ENCODE measurements around the gene DOC2B.

Gene DOC2B

GRCh38 chr17:178292-179065, 3.0 kb downstream of the DOC2B start:
- Histone ChIP-seq H2AFZ (no peak overlapping the region), H3K9ac (no peak overlapping the region), H3K4me1 (no peaks in the 10 kb centered on the region), H3K79me2 (no peaks in the 10 kb centered on the region), H3K27ac (no peak overlapping the region), H3K36me3 (ENCODE audit: control insufficient read depth, insufficient read depth, low read length) (no peaks in the 10 kb centered on the region), H3K4me2 (ENCODE audit: low read length) (no peak overlapping the region), H3K4me3 (ENCODE audit: low read depth, low read length) (no peak overlapping the region), H3K9me3 (ENCODE audit: control insufficient read depth, low read length) (no peaks in the 10 kb centered on the region), H3K27me3 (ENCODE audit: control insufficient read depth, insufficient read depth, low read length) (no peaks in the 10 kb centered on the region)
- no peak for TF ChIP-seq CTCF (IDR thresholded peaks at IDR 0.05)

GRCh38 chr17:177762-178161, 3.7 kb downstream of the DOC2B start:
- Histone ChIP-seq H3K36me3 (ENCODE audit: control insufficient read depth, insufficient read depth, low read length) (no peaks in the 10 kb centered on the region), H3K27ac (no peak overlapping the region), H3K9ac (no peak overlapping the region), H3K27me3 (ENCODE audit: control insufficient read depth, insufficient read depth, low read length) (no peaks in the 10 kb centered on the region), H3K4me3 (ENCODE audit: low read depth, low read length) (no peak overlapping the region), H3K79me2 (no peaks in the 10 kb centered on the region), H3K9me3 (ENCODE audit: control insufficient read depth, low read length) (no peaks in the 10 kb centered on the region), H3K4me1 (no peaks in the 10 kb centered on the region), H3K4me2 (ENCODE audit: low read length) (no peak overlapping the region), H2AFZ (no peak overlapping the region)
- no peak for TF ChIP-seq CTCF (IDR thresholded peaks at IDR 0.05)

GRCh38 chr17:177155-177554, 4.3 kb downstream of the DOC2B start:
- H3K4me3 ChIP-seq (ENCODE audit: low read depth, low read length) = no peak overlapping the region
- no peak overlapping the region for H3K9ac ChIP-seq
- H3K79me2 ChIP-seq = no peaks in the 10 kb centered on the region
- no peaks in the 10 kb centered on the region for H3K27me3 ChIP-seq (ENCODE audit: control insufficient read depth, insufficient read depth, low read length)
- H3K9me3 ChIP-seq (ENCODE audit: control insufficient read depth, low read length) = no peaks in the 10 kb centered on the region
- H2AFZ ChIP-seq = no peak overlapping the region
- H3K4me1 ChIP-seq = no peaks in the 10 kb centered on the region
- no peak overlapping the region for H3K4me2 ChIP-seq (ENCODE audit: low read length)
- no peak for TF ChIP-seq CTCF (IDR thresholded peaks at IDR 0.05)
- H3K36me3 ChIP-seq (ENCODE audit: control insufficient read depth, insufficient read depth, low read length) = no peaks in the 10 kb centered on the region
- no peak overlapping the region for H3K27ac ChIP-seq

GRCh38 chr17:173166-173911, 8.1 kb downstream of the DOC2B start:
- H3K27me3 ChIP-seq (ENCODE audit: control insufficient read depth, insufficient read depth, low read length) = no peaks in the 10 kb centered on the region
- H3K27ac ChIP-seq = no peak overlapping the region
- TF ChIP-seq CTCF (IDR thresholded peaks at IDR 0.05) = no peak
- no peak overlapping the region for H3K4me2 ChIP-seq (ENCODE audit: low read length)
- no peaks in the 10 kb centered on the region for H3K36me3 ChIP-seq (ENCODE audit: control insufficient read depth, insufficient read depth, low read length)
- no peaks in the 10 kb centered on the region for H3K9me3 ChIP-seq (ENCODE audit: control insufficient read depth, low read length)
- no peaks in the 10 kb centered on the region for H3K79me2 ChIP-seq
- no peak overlapping the region for H3K9ac ChIP-seq
- H2AFZ ChIP-seq = no peak overlapping the region
- no peaks in the 10 kb centered on the region for H3K4me1 ChIP-seq
- no peak overlapping the region for H3K4me3 ChIP-seq (ENCODE audit: low read depth, low read length)

Data from parathyroid adenoma (tissue), 2 donors.